ENCODE data around the gene CIB2.

CIB2 gene

GRCh38 chr15:78139578-78139977 lies 8.3 kb upstream of the CIB2 start:
- Mint-ChIP-seq H3K9me3 (no peaks in the 10 kb centered on the region), H3K4me3 (no peak overlapping the region), H3K27me3 (ENCODE audit: low read depth) (peaks cover 3% of the 10 kb centered on the region), H3K4me1 (ENCODE audit: low read depth) (peaks cover 2% of the 10 kb centered on the region), H3K27ac (no peak overlapping the region), H3K36me3 (ENCODE audit: low read depth) (no peaks in the 10 kb centered on the region)
- DNase-seq (ENCODE audit: low spot score), result no peak

GRCh38 chr15:78133801-78134200 lies 2.6 kb upstream of the CIB2 start:
- H3K4me3 Mint-ChIP-seq, result no peak overlapping the region
- no peak for DNase-seq (ENCODE audit: low spot score)

GRCh38 chr15:78130466-78131294 lies 565 bp downstream of the CIB2 start:
- Mint-ChIP-seq H3K9me3 (no peaks in the 10 kb centered on the region), H3K36me3 (ENCODE audit: low read depth) (no peaks in the 10 kb centered on the region), H3K27ac (peak overlapping the region; percentile 79), H3K4me3 (peak overlapping the region; percentile 86), H3K4me1 (ENCODE audit: low read depth) (peaks cover 23% of the 10 kb centered on the region), H3K27me3 (ENCODE audit: low read depth) (no peaks in the 10 kb centered on the region)
- DNase-seq (ENCODE audit: low spot score), result no peak

More at GRCh38 chr15:78133801-78134200, 2.6 kb upstream of the CIB2 start:
- Mint-ChIP-seq H3K4me1 (ENCODE audit: low read depth) (peaks cover 18% of the 10 kb centered on the region), H3K27me3 (ENCODE audit: low read depth) (no peaks in the 10 kb centered on the region), H3K27ac (peak overlapping the region; percentile 31), H3K36me3 (ENCODE audit: low read depth) (no peaks in the 10 kb centered on the region), H3K9me3 (no peaks in the 10 kb centered on the region)

- H3K9me3 Mint-ChIP-seq, result no peaks in the 10 kb centered on the region
- no peak for DNase-seq (ENCODE audit: low spot score)
- H3K27ac Mint-ChIP-seq, result peak overlapping the region; percentile 51
- H3K27me3 Mint-ChIP-seq (ENCODE audit: low read depth), result no peaks in the 10 kb centered on the region
- peak overlapping the region; percentile 86 for H3K4me3 Mint-ChIP-seq
- H3K4me1 Mint-ChIP-seq (ENCODE audit: low read depth), result peaks cover 23% of the 10 kb centered on the region
- no peaks in the 10 kb centered on the region for H3K36me3 Mint-ChIP-seq (ENCODE audit: low read depth)
These were observed 1.4 kb downstream of the CIB2 start for GRCh38 chr15:78129751-78130287.

GRCh38 chr15:78129077-78129750 lies 2.0 kb downstream of the CIB2 start:
- H3K27me3 Mint-ChIP-seq (ENCODE audit: low read depth), result no peaks in the 10 kb centered on the region

GRCh38 chr15:78127882-78128281 lies 3.4 kb downstream of the CIB2 start:
- no peaks in the 10 kb centered on the region for H3K27me3 Mint-ChIP-seq (ENCODE audit: low read depth)
- no peak for DNase-seq (ENCODE audit: low spot score)
- no peak overlapping the region for H3K27ac Mint-ChIP-seq
- peaks cover 16% of the 10 kb centered on the region for H3K4me1 Mint-ChIP-seq (ENCODE audit: low read depth)
- no peak overlapping the region for H3K4me3 Mint-ChIP-seq
- H3K9me3 Mint-ChIP-seq, result no peaks in the 10 kb centered on the region
- no peaks in the 10 kb centered on the region for H3K36me3 Mint-ChIP-seq (ENCODE audit: low read depth)

More at GRCh38 chr15:78129077-78129750, 2.0 kb downstream of the CIB2 start:
- H3K27ac Mint-ChIP-seq, result peak overlapping the region; percentile 51
- H3K9me3 Mint-ChIP-seq, result no peaks in the 10 kb centered on the region
- peaks cover 23% of the 10 kb centered on the region for H3K4me1 Mint-ChIP-seq (ENCODE audit: low read depth)
- no peak overlapping the region for H3K4me3 Mint-ChIP-seq
- no peak for DNase-seq (ENCODE audit: low spot score)
- H3K36me3 Mint-ChIP-seq (ENCODE audit: low read depth), result no peaks in the 10 kb centered on the region

GRCh38 chr15:78125267-78125666 lies 6.0 kb downstream of the CIB2 start:
- Mint-ChIP-seq H3K27ac (no peak overlapping the region), H3K27me3 (ENCODE audit: low read depth) (no peaks in the 10 kb centered on the region), H3K4me1 (ENCODE audit: low read depth) (peaks cover 9% of the 10 kb centered on the region), H3K4me3 (no peak overlapping the region), H3K9me3 (no peaks in the 10 kb centered on the region), H3K36me3 (ENCODE audit: low read depth) (no peaks in the 10 kb centered on the region)
- no peak for DNase-seq (ENCODE audit: low spot score)

GRCh38 chr15:78120523-78120922 lies 10.7 kb downstream of the CIB2 start:
- no peak overlapping the region for H3K4me3 Mint-ChIP-seq
- no peak overlapping the region for H3K27ac Mint-ChIP-seq
- DNase-seq (ENCODE audit: low spot score), result no peak
- H3K36me3 Mint-ChIP-seq (ENCODE audit: low read depth), result no peaks in the 10 kb centered on the region
- no peaks in the 10 kb centered on the region for H3K9me3 Mint-ChIP-seq
- H3K27me3 Mint-ChIP-seq (ENCODE audit: low read depth), result peaks cover 3% of the 10 kb centered on the region
- peaks cover 3% of the 10 kb centered on the region for H3K4me1 Mint-ChIP-seq (ENCODE audit: low read depth)

GRCh38 chr15:78112551-78112950 lies 18.7 kb downstream of the CIB2 start:
- no peaks in the 10 kb centered on the region for H3K27me3 Mint-ChIP-seq (ENCODE audit: low read depth)
- H3K27ac Mint-ChIP-seq, result no peak overlapping the region
- no peak for DNase-seq (ENCODE audit: low spot score)
- no peaks in the 10 kb centered on the region for H3K36me3 Mint-ChIP-seq (ENCODE audit: low read depth)
- no peaks in the 10 kb centered on the region for H3K9me3 Mint-ChIP-seq
- no peak overlapping the region for H3K4me3 Mint-ChIP-seq
- peaks cover 15% of the 10 kb centered on the region for H3K4me1 Mint-ChIP-seq (ENCODE audit: low read depth)

GRCh38 chr15:78111788-78112187 lies 19.5 kb downstream of the CIB2 start:
- peaks cover 21% of the 10 kb centered on the region for H3K4me1 Mint-ChIP-seq (ENCODE audit: low read depth)
- no peak overlapping the region for H3K4me3 Mint-ChIP-seq
- DNase-seq (ENCODE audit: low spot score), result no peak
- no peak overlapping the region for H3K27ac Mint-ChIP-seq
- H3K9me3 Mint-ChIP-seq, result no peaks in the 10 kb centered on the region
- H3K27me3 Mint-ChIP-seq (ENCODE audit: low read depth), result no peaks in the 10 kb centered on the region
- no peaks in the 10 kb centered on the region for H3K36me3 Mint-ChIP-seq (ENCODE audit: low read depth)

GRCh38 chr15:78110916-78111475 lies 20.2 kb downstream of the CIB2 start:
- no peaks in the 10 kb centered on the region for H3K36me3 Mint-ChIP-seq (ENCODE audit: low read depth)

GRCh38 chr15:78110096-78110495 lies 21.1 kb downstream of the CIB2 start:
- Mint-ChIP-seq H3K36me3 (ENCODE audit: low read depth) (no peaks in the 10 kb centered on the region), H3K27ac (no peak overlapping the region), H3K9me3 (no peaks in the 10 kb centered on the region), H3K4me3 (no peak overlapping the region), H3K27me3 (ENCODE audit: low read depth) (no peaks in the 10 kb centered on the region), H3K4me1 (ENCODE audit: low read depth) (peaks cover 34% of the 10 kb centered on the region)
- DNase-seq (ENCODE audit: low spot score), result no peak

More at GRCh38 chr15:78110916-78111475, 20.2 kb downstream of the CIB2 start:
- H3K4me1 Mint-ChIP-seq (ENCODE audit: low read depth), result peaks cover 26% of the 10 kb centered on the region
- no peaks in the 10 kb centered on the region for H3K27me3 Mint-ChIP-seq (ENCODE audit: low read depth)
- H3K9me3 Mint-ChIP-seq, result no peaks in the 10 kb centered on the region
- H3K4me3 Mint-ChIP-seq, result no peak overlapping the region
- no peak for DNase-seq (ENCODE audit: low spot score)
- H3K27ac Mint-ChIP-seq, result no peak overlapping the region

GRCh38 chr15:78109156-78109555 lies 22.1 kb downstream of the CIB2 start:
- Mint-ChIP-seq H3K27me3 (ENCODE audit: low read depth) (no peaks in the 10 kb centered on the region), H3K4me3 (no peak overlapping the region), H3K9me3 (no peaks in the 10 kb centered on the region), H3K36me3 (ENCODE audit: low read depth) (no peaks in the 10 kb centered on the region), H3K27ac (no peak overlapping the region), H3K4me1 (ENCODE audit: low read depth) (peaks cover 44% of the 10 kb centered on the region)
- DNase-seq (ENCODE audit: low spot score), result no peak
